ENCODE measurements around the gene CLRN3.

GRCh38 chr10:127880557-127880956, 12.2 kb downstream of the CLRN3 start:
- TF ChIP-seq CTCF (IDR thresholded peaks at IDR 0.05): no peak
- no peak for TF ChIP-seq POLR2A (IDR thresholded peaks at IDR 0.05)
